Measurements from ENCODE around the gene CKLF.

Gene CKLF

GRCh38 chr16:66551348-66551759 lies 1.0 kb upstream of the CKLF start:
- peaks cover 14% of the 10 kb centered on the region for H3K36me3 ChIP-seq (ENCODE audit: control insufficient read depth, low read length)
- peak overlapping the region; percentile 81 for H3K4me3 ChIP-seq (ENCODE audit: low read length)
- H3K4me2 ChIP-seq (ENCODE audit: low read length) = peak overlapping the region; percentile 88
- H3K4me1 ChIP-seq (ENCODE audit: control insufficient read depth, low read length) = peaks cover 80% of the 10 kb centered on the region
- peak overlapping the region; percentile 55 for H3K27ac ChIP-seq (ENCODE audit: low read depth, low read length)
- TF ChIP-seq, protein P1, sequence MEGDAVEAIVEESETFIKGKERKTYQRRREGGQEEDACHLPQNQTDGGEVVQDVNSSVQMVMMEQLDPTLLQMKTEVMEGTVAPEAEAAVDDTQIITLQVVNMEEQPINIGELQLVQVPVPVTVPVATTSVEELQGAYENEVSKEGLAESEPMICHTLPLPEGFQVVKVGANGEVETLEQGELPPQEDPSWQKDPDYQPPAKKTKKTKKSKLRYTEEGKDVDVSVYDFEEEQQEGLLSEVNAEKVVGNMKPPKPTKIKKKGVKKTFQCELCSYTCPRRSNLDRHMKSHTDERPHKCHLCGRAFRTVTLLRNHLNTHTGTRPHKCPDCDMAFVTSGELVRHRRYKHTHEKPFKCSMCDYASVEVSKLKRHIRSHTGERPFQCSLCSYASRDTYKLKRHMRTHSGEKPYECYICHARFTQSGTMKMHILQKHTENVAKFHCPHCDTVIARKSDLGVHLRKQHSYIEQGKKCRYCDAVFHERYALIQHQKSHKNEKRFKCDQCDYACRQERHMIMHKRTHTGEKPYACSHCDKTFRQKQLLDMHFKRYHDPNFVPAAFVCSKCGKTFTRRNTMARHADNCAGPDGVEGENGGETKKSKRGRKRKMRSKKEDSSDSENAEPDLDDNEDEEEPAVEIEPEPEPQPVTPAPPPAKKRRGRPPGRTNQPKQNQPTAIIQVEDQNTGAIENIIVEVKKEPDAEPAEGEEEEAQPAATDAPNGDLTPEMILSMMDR (IDR thresholded peaks at IDR 0.05; ENCODE audit: low read depth, low read length, poor library complexity, severe bottlenecking) = peak; percentile 41
- TF ChIP-seq EZH2phosphoT487 (IDR thresholded peaks at IDR 0.05; ENCODE audit: borderline replicate concordance, low read length) = no peak
- no peaks in the 10 kb centered on the region for H3K9me3 ChIP-seq (ENCODE audit: control insufficient read depth, insufficient read depth, low read length)
- H3F3A ChIP-seq (ENCODE audit: control insufficient read depth, insufficient read depth) = peaks cover 12% of the 10 kb centered on the region
- no peaks in the 10 kb centered on the region for H3K27me3 ChIP-seq (ENCODE audit: control insufficient read depth, low read length)
- no peaks in the 10 kb centered on the region for H4K20me1 ChIP-seq (ENCODE audit: control insufficient read depth, insufficient read depth, low read depth, low read length)
- no peaks in the 10 kb centered on the region for H3K9me2 ChIP-seq (replicated peaks; ENCODE audit: control insufficient read depth, low read length)
- H3K79me2 ChIP-seq (ENCODE audit: control insufficient read depth, low read length) = peaks cover 29% of the 10 kb centered on the region

- Histone ChIP-seq H4K20me1 (ENCODE audit: control insufficient read depth, insufficient read depth, low read depth, low read length) (no peaks in the 10 kb centered on the region), H3K36me3 (ENCODE audit: control insufficient read depth, low read length) (peaks cover 14% of the 10 kb centered on the region), H3K79me2 (ENCODE audit: control insufficient read depth, low read length) (peaks cover 29% of the 10 kb centered on the region), H3F3A (ENCODE audit: control insufficient read depth, insufficient read depth) (peaks cover 12% of the 10 kb centered on the region), H3K4me1 (ENCODE audit: control insufficient read depth, low read length) (peaks cover 75% of the 10 kb centered on the region), H3K4me3 (ENCODE audit: low read length) (peak overlapping the region; percentile 81), H3K27ac (ENCODE audit: low read depth, low read length) (peak overlapping the region; percentile 55), H3K9me3 (ENCODE audit: control insufficient read depth, insufficient read depth, low read length) (no peaks in the 10 kb centered on the region), H3K27me3 (ENCODE audit: control insufficient read depth, low read length) (no peaks in the 10 kb centered on the region), H3K4me2 (ENCODE audit: low read length) (peak overlapping the region; percentile 88), H3K9me2 (replicated peaks; ENCODE audit: control insufficient read depth, low read length) (no peaks in the 10 kb centered on the region)
- no peak for TF ChIP-seq EZH2phosphoT487 (IDR thresholded peaks at IDR 0.05; ENCODE audit: borderline replicate concordance, low read length)
- TF ChIP-seq, protein P1 (IDR thresholded peaks at IDR 0.05; ENCODE audit: low read depth, low read length, poor library complexity, severe bottlenecking) = no peak
Observed at GRCh38 chr16:66551788-66552285, 539 bp upstream of the CKLF start.

DNA sequence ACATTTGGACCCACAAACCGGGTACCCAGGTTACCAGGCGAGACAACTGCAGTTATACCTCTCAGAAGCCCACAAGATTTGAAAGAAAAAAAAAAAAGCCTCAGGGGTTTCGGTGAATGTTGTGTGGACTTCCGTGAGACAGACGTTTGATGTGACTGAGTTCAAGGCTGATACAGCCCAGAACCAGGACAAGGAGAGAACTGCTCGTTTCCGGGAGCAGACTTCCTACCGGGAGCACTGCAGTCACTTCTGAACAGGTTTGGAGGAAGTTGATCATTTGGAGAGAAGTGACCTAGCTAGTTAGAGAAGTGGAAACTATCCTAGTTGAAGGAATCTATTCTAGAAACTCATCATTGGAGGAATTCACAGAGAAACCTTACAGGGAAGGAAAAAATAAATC lies 847 bp downstream of the CKLF start:
- Histone ChIP-seq H3K36me3 (ENCODE audit: control insufficient read depth, low read length) (peaks cover 23% of the 10 kb centered on the region), H3K9me3 (ENCODE audit: control insufficient read depth, insufficient read depth, low read length) (no peaks in the 10 kb centered on the region), H3K4me3 (ENCODE audit: low read length) (peak overlapping the region; percentile 81), H3F3A (ENCODE audit: control insufficient read depth, insufficient read depth) (peaks cover 12% of the 10 kb centered on the region), H3K9me2 (replicated peaks; ENCODE audit: control insufficient read depth, low read length) (no peaks in the 10 kb centered on the region), H3K4me1 (ENCODE audit: control insufficient read depth, low read length) (peaks cover 61% of the 10 kb centered on the region), H3K4me2 (ENCODE audit: low read length) (peak overlapping the region; percentile 88), H3K27ac (ENCODE audit: low read depth, low read length) (no peak overlapping the region), H4K20me1 (ENCODE audit: control insufficient read depth, insufficient read depth, low read depth, low read length) (no peaks in the 10 kb centered on the region), H3K79me2 (ENCODE audit: control insufficient read depth, low read length) (peaks cover 37% of the 10 kb centered on the region), H3K27me3 (ENCODE audit: control insufficient read depth, low read length) (no peaks in the 10 kb centered on the region)
- TF ChIP-seq EZH2phosphoT487 (IDR thresholded peaks at IDR 0.05; ENCODE audit: borderline replicate concordance, low read length) = no peak
- TF ChIP-seq, protein P1 (IDR thresholded peaks at IDR 0.05; ENCODE audit: low read depth, low read length, poor library complexity, severe bottlenecking) = no peak
